ENCODE data around the gene SP140L.

Gene SP140L

GRCh38 chr2:230312638-230313037 lies 14.4 kb upstream of the SP140L start:
- Mint-ChIP-seq H3K9me3 (peaks cover 0 to 2% of the 10 kb centered on the region in 2 donors), H3K4me1 (peaks cover 34 to 43% of the 10 kb centered on the region in 2 donors), H3K36me3 (peaks cover 53 to 83% of the 10 kb centered on the region in 2 donors), H3K27ac (peak overlapping the region; percentile 71), H3K27me3 (no peaks in the 10 kb centered on the region), H3K4me3 (no peak overlapping the region)
- ATAC-seq (replicated peaks), result no peak
- no peak for DNase-seq

DNA sequence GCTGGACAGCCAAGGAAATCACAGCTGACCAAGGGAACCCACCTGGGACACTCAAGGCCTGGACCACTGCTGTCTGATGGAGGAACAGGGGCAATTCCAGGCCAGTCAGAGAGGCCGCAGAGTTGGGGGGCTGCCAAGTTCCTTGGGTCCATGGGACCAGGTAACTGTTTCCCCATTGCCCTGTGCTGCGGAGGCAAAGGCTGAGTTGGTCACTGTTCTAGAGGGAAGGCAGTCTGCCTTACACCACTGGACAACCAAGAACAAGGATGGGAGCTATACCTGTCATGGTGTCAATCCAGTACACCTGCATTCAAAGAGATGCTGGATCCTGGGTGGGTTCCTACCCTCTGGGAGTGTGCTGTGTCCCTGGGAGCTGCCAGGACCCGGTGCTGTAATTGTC lies 9.6 kb upstream of the SP140L start:
- peak overlapping the region in 1 of 2 donors; percentile 28 for H3K4me3 Mint-ChIP-seq
- DNase-seq (no peak), ATAC-seq (replicated peaks) (no peak)
- no peaks in the 10 kb centered on the region for H3K27me3 Mint-ChIP-seq
- H3K9me3 Mint-ChIP-seq, result peaks cover 2 to 4% of the 10 kb centered on the region in 2 donors
- peaks cover 49 to 62% of the 10 kb centered on the region in 2 donors for H3K4me1 Mint-ChIP-seq
- peaks cover 52 to 89% of the 10 kb centered on the region in 2 donors for H3K36me3 Mint-ChIP-seq
- H3K27ac Mint-ChIP-seq, result peak overlapping the region; percentile 99

DNA sequence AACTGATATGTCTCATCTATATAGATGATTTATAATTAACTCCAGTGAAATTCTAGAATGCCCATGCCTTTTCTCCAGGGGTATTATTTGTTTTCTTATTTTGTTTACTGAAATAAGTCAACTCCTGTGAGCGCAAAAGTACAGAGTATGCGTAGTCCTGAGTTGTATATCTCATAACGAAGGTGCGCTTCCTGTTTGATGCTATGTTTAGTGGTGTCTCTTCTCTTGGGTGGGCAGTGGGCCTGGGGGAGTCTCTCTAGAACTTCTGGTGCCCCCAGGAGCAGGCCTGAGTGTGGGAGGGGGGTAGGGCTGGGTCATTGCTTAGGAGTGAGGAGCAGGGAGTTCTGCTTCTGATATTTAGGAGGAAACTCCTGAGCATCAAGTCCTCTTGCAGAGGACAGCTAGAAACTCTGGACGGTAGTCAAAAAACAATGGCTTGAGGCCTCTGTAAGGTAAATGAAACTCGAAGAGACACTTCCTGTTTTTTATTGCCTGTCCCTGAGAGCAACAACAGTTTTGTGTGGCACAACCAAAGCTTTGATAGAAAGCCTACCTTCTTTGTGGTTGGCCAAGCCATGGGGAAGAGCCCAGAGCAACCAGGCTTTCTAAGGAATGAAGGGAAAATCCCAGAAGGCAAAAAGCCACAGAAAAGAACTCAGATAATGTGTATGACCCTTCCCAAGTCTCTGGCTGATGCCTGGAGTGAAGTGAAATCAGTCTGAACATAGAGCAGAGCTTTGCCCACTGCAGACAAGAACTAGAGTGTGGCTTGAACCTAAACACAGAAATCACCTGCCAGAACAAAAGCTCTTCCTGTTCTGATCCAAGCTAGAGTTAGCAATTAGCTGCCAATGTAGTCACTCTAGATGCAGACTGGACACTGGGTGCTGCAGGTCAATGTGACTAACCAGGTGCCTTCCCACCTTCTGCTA lies 8.5 kb upstream of the SP140L start:
- peaks cover 52 to 73% of the 10 kb centered on the region in 2 donors for H3K4me1 Mint-ChIP-seq
- ATAC-seq (replicated peaks) (peak; percentile 71 to 75), DNase-seq (no peak)
- no peaks in the 10 kb centered on the region for H3K27me3 Mint-ChIP-seq
- peak overlapping the region; percentile 48 to 70 for H3K4me3 Mint-ChIP-seq
- peaks cover 5 to 7% of the 10 kb centered on the region in 2 donors for H3K9me3 Mint-ChIP-seq
- peak overlapping the region; percentile 99 for H3K27ac Mint-ChIP-seq
- H3K36me3 Mint-ChIP-seq, result peaks cover 52 to 89% of the 10 kb centered on the region in 2 donors

DNA sequence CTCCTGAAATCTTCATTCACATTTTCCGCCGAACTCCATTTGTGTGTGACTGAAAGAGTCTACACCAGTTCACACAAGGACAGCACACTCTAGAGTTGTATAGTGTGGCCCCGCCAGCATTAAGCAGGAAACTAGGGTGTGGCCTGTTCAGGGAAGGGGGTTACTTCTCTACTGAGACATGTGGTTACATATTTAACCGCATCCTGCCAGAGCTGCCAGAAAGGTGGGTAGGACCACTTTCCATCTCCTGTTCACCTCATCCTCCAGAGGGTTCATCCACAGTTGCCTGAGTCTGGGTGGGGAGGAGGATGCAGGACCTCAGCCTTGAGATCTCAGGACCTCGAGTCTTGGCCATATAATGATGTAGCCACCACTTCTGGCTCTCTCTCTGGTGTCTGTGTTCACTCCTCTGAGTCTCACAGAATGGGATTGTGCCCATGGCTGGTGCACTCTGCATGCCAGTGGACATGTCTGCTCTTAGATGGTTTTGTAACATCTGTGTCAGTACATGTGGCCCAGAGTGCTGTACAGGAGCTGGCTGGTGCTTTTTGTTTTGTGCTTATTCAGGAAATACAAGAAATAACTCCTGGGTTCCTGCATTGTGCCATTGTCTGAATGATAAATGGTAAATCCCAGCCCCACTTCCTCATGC lies 7.7 kb upstream of the SP140L start:
- ATAC-seq (replicated peaks) (peak; percentile 80 to 89), DNase-seq (no peak)
- peaks cover 5% of the 10 kb centered on the region in 2 donors for H3K9me3 Mint-ChIP-seq
- H3K36me3 Mint-ChIP-seq, result peaks cover 44 to 89% of the 10 kb centered on the region in 2 donors
- H3K27ac Mint-ChIP-seq, result peak overlapping the region; percentile 99
- H3K4me3 Mint-ChIP-seq, result peak overlapping the region; percentile 12 to 42
- H3K4me1 Mint-ChIP-seq, result peaks cover 52 to 74% of the 10 kb centered on the region in 2 donors
- no peaks in the 10 kb centered on the region for H3K27me3 Mint-ChIP-seq

DNA sequence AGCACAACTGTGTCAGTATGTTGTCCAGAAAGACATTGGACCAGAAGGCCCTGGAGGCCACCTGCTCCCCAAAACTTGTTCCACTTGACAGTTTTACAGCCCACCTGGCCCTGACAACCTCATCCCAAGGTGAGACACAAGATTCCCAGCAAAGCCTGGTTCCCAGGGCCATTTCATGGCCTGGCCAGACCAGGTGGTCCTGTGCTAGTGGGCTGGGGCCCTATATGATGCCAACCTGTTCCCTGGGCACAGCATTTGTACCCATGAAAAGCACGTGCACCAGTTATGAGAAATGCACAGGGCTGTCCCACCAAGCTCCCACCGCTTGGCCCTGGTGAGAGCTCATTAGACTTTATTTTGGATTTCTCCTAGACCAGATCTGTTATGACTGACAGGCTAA lies 6.0 kb upstream of the SP140L start:
- peaks cover 56 to 84% of the 10 kb centered on the region in 2 donors for H3K4me1 Mint-ChIP-seq

GRCh38 chr2:230322561-230323384 lies 4.2 kb upstream of the SP140L start:
- Mint-ChIP-seq H3K4me3 (no peak overlapping the region), H3K36me3 (peaks cover 32 to 73% of the 10 kb centered on the region in 2 donors), H3K9me3 (peaks cover 5% of the 10 kb centered on the region in 2 donors), H3K27me3 (no peaks in the 10 kb centered on the region), H3K27ac (peak overlapping the region; percentile 81), H3K4me1 (peaks cover 52 to 89% of the 10 kb centered on the region in 2 donors)
- ATAC-seq (replicated peaks) (no peak), DNase-seq (no peak)

More for the DNA sequence above, 6.0 kb upstream of the SP140L start:
- Mint-ChIP-seq H3K27ac (peak overlapping the region; percentile 69), H3K4me3 (no peak overlapping the region), H3K36me3 (peaks cover 34 to 84% of the 10 kb centered on the region in 2 donors), H3K9me3 (peaks cover 5% of the 10 kb centered on the region in 2 donors), H3K27me3 (no peaks in the 10 kb centered on the region)
- DNase-seq, result no peak
- ATAC-seq (replicated peaks), result no peak

DNA sequence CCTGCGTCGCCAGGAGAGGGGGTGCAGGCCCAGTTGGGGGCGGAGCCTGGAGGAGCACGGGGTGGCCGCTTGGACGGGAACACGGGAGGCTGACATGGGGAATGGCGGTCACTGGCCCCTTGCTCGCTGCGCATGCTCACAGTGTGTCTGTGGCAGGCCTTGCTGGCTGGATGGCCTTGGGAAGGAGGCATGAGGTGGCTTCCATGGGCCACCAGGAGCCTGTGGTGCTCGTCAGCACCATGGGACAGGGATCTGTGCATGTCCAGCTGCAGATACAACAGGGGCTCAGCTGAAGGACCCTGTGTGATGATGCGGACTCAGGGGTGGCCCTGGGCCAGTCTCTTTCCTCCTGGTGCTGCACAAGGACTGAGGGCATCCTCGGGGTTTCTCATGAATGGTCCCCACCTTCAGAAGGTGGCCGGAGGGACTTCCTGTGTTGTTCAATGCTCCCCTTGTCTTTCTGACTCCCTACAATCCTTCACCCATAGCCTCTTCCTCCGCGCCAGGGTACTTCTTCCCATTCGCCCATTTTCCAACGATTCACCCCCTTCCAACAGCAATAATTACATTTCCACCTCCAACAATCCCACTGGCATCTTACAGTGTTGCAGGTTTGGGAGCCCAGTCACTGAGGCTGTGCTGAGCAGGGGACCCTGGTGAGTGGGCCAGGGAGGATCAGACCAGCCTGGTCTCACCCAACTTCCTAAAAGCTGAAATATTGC lies 3.4 kb upstream of the SP140L start:
- Mint-ChIP-seq H3K36me3 (peaks cover 30 to 69% of the 10 kb centered on the region in 2 donors), H3K9me3 (peaks cover 5% of the 10 kb centered on the region in 2 donors), H3K4me1 (peaks cover 46 to 83% of the 10 kb centered on the region in 2 donors), H3K4me3 (no peak overlapping the region), H3K27me3 (no peaks in the 10 kb centered on the region), H3K27ac (peak overlapping the region; percentile 81)
- DNase-seq, result no peak
- no peak for ATAC-seq (replicated peaks)

- H3K36me3 Mint-ChIP-seq, result peaks cover 40 to 72% of the 10 kb centered on the region in 2 donors
- peaks cover 5 to 7% of the 10 kb centered on the region in 2 donors for H3K9me3 Mint-ChIP-seq
- H3K4me1 Mint-ChIP-seq, result peaks cover 42 to 83% of the 10 kb centered on the region in 2 donors
- no peak for ATAC-seq (replicated peaks)
- H3K27ac Mint-ChIP-seq, result peak overlapping the region; percentile 81
- H3K4me3 Mint-ChIP-seq, result no peak overlapping the region
- H3K27me3 Mint-ChIP-seq, result no peaks in the 10 kb centered on the region
- DNase-seq, result no peak
These were observed 2.5 kb upstream of the SP140L start for GRCh38 chr2:230324503-230324902.

GRCh38 chr2:230325316-230326243 lies 1.4 kb upstream of the SP140L start:
- peaks cover 5 to 9% of the 10 kb centered on the region in 2 donors for H3K9me3 Mint-ChIP-seq
- no peak for ATAC-seq (replicated peaks)
- H3K27ac Mint-ChIP-seq, result peak overlapping the region; percentile 99
- H3K4me1 Mint-ChIP-seq, result peaks cover 50 to 86% of the 10 kb centered on the region in 2 donors
- no peaks in the 10 kb centered on the region for H3K27me3 Mint-ChIP-seq
- peaks cover 44 to 73% of the 10 kb centered on the region in 2 donors for H3K36me3 Mint-ChIP-seq
- DNase-seq, result no peak
- peak overlapping the region; percentile 62 to 92 for H3K4me3 Mint-ChIP-seq

GRCh38 chr2:230327418-230328154 lies 593 bp downstream of the SP140L start:
- Mint-ChIP-seq H3K27ac (peak overlapping the region; percentile 99), H3K9me3 (peaks cover under 1 to 6% of the 10 kb centered on the region in 2 donors), H3K4me3 (peak overlapping the region; percentile 92 to 94), H3K4me1 (peaks cover 50 to 88% of the 10 kb centered on the region in 2 donors), H3K27me3 (no peaks in the 10 kb centered on the region), H3K36me3 (peaks cover 43 to 64% of the 10 kb centered on the region in 2 donors)
- peak; percentile 75 to 82 for ATAC-seq (replicated peaks)
- no peak for DNase-seq

- Mint-ChIP-seq H3K27ac (no peak overlapping the region), H3K9me3 (peaks cover 0 to 6% of the 10 kb centered on the region in 2 donors), H3K27me3 (no peaks in the 10 kb centered on the region), H3K4me3 (peak overlapping the region; percentile 55 to 94), H3K36me3 (peaks cover 43 to 62% of the 10 kb centered on the region in 2 donors), H3K4me1 (peaks cover 52 to 86% of the 10 kb centered on the region in 2 donors)
- DNase-seq (no peak), ATAC-seq (replicated peaks) (no peak)
These were observed 1.1 kb downstream of the SP140L start for GRCh38 chr2:230328155-230328458.

GRCh38 chr2:230329946-230330605 lies 3.1 kb downstream of the SP140L start:
- no peak for ATAC-seq (replicated peaks)
- peaks cover 46 to 85% of the 10 kb centered on the region in 2 donors for H3K4me1 Mint-ChIP-seq
- H3K27ac Mint-ChIP-seq, result peak overlapping the region; percentile 88

More at GRCh38 chr2:230329946-230330605, 3.1 kb downstream of the SP140L start:
- DNase-seq, result no peak
- no peaks in the 10 kb centered on the region for H3K27me3 Mint-ChIP-seq
- peaks cover 0 to 5% of the 10 kb centered on the region in 2 donors for H3K9me3 Mint-ChIP-seq
- H3K36me3 Mint-ChIP-seq, result peaks cover 53 to 60% of the 10 kb centered on the region in 2 donors
- H3K4me3 Mint-ChIP-seq, result peak overlapping the region; percentile 40 to 72

Data from stimulated activated naive B cell treated with anti-CD40 and anti-IgM and Interleukin-4, amounts not matched to agents 10 μg/mL and 1 μg/mL and 100 μg/mL, for 72 hours (primary cell).